GM19467 (cell line): ENCODE measurements around the gene TM4SF4.
"Not testable (repeated sequence)": the region's sequence is repeated elsewhere in the genome, so short reads cannot be mapped to it uniquely, and the experiment has no call there.

Experiments
- ATAC-seq: cut with Tn5 transposase; IDR thresholded peaks from one replicate; pipeline ENCODE4 v1.9.1; 2021; ENCODE audit warnings: mild to moderate bottlenecking, moderate library complexity; ENCODE audit not compliant: unreplicated experiment

TM4SF4 gene

GRCh38 chr3:149474250-149474817 lies at the start of gene TM4SF4:
Gene TM4SF4 (plus strand): TSS chr3:149474697. CDS start chr3:149474878, 181 bp downstream.
- ATAC-seq = no peak

DNA sequence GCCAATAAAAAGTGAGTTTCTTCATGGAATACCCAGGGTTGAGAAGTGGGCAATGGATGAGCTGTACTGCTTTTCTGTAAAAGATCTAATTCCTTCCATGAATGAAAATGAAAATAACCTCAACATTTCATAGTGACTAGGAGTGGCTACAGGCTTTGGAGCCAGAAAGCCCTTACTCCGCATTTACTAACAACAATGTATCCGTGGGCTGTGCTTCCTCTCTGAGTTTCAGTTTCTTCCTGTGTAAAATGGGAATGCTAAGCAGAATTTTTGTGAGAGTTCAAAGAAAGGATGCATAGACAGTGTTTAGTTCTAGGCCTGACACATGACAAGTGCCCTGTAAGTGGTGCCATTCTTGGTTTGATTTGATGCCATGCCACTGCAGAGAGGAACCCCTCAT lies 49.6 kb upstream of the TM4SF4 start:
- no peak for ATAC-seq

- no peak for ATAC-seq
Measured at GRCh38 chr3:149426325-149426724, 48.2 kb upstream of the TM4SF4 start.

DNA sequence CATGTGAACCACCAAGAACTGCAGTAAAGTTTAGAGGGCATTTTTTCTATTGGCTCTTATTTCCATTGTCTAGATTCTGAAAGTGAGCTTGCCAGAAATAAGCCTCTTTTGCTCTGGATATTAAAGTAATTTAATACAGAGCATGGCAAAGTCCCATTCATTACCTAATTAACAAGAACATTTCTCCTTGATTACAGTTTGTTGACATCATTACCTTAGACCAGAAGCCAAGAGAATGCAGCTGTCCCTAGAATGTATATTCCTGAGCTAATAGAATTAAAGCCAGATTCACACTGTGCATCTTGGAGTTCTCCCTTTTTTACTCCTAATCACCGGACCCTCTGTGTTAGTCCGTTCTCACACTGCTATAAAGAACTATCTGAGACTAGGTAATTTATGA lies 46.4 kb upstream of the TM4SF4 start:
- ATAC-seq = no peak

GRCh38 chr3:149430216-149430615 lies 44.3 kb upstream of the TM4SF4 start:
- ATAC-seq = no peak

DNA sequence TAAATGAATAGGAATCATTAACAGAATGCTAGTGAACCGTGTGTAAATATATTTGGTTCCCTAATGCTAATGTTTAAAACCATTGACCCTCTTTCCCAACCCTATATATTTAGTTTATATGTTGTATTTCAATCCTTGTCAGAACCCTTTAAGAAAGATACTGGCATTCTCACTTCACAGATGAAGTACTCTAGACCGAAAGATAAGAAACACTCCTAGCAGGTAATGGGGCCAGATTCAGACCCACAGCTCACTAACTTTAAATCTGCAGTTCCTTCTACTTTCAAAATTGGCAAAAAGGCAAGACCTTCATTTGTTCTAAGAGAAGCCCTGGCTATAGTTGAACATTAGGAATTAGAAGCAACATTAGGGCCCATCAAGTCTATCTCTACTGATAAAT lies 42.3 kb upstream of the TM4SF4 start:
- no peak for ATAC-seq

- no peak for ATAC-seq
Measured at GRCh38 chr3:149435996-149436885, 38.3 kb upstream of the TM4SF4 start.

GRCh38 chr3:149437286-149437685 lies 37.2 kb upstream of the TM4SF4 start:
- ATAC-seq = no peak

DNA sequence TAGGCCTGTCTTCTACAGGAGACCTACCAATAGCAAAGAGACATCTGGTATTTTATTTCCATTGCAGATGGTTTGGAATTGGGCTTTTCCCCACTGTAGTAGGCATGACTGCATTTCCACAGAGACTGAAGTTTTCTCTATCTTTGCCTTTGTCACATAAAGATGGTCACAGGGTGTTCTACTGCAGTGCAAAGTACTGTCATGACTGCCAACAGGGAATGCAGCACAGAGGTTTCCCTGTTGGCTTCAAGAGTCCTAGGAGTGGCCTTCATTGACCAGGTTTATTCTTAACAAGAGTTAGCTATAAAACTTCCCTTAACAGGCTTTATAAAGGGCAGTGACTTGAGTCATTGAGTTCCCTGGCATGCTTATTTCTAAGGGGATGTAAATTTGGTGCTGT lies 36.8 kb upstream of the TM4SF4 start:
- ATAC-seq = no peak

GRCh38 chr3:149438981-149439380 lies 35.5 kb upstream of the TM4SF4 start:
- no peak for ATAC-seq

GRCh38 chr3:149441642-149442041 lies 32.9 kb upstream of the TM4SF4 start:
- no peak for ATAC-seq

GRCh38 chr3:149442043-149442442 lies 32.5 kb upstream of the TM4SF4 start:
- no peak for ATAC-seq

- ATAC-seq = no peak
Measured at GRCh38 chr3:149442851-149443544, 31.5 kb upstream of the TM4SF4 start.

GRCh38 chr3:149443545-149443912 lies 31.0 kb upstream of the TM4SF4 start:
- ATAC-seq = no peak

GRCh38 chr3:149444867-149445266 lies 29.6 kb upstream of the TM4SF4 start:
- ATAC-seq = not testable (repeated sequence)

- ATAC-seq = no peak
Measured at GRCh38 chr3:149448331-149448831, 26.1 kb upstream of the TM4SF4 start.

GRCh38 chr3:149449182-149449581 lies 25.3 kb upstream of the TM4SF4 start:
- no peak for ATAC-seq

- ATAC-seq = no peak
Measured at GRCh38 chr3:149449799-149450198, 24.7 kb upstream of the TM4SF4 start.

DNA sequence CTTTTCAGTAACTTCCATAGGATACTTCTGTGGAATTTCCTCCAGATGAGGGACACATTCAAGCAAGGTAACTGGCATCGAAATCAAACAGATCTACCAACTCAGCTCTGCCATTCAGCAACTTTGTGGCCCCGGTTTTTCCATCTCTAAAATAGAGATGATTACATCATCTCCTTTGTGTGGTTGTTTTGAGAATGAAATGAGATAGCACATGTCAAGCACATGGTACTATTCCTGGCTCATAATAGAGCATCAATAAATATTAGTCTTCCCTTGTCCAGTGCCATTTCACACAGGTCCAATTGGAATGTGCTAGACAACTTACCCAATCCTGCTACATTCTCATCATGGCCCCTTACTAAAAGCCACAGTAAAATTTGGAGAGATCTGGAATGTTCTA lies 24.2 kb upstream of the TM4SF4 start:
- no peak for ATAC-seq

DNA sequence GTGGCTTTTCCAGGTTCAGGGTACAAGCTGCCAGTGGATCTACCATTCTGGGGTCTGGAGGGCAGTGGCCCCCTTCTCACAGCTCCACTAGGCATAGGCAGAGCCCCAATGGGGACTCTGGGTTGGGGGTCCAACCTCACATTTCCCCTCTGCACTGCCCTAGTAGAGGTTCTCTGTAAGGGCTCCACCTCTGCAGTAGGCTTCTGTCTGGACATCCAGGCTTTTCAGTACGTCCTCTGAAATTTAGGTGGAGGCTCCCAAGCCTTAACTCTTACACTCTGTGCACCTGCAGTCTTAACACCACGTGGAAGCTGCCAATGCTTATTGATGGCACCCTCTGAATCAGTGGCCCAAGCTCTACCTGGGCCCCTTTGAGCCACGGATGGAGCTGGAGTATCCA lies 22.5 kb upstream of the TM4SF4 start:
- no peak for ATAC-seq

DNA sequence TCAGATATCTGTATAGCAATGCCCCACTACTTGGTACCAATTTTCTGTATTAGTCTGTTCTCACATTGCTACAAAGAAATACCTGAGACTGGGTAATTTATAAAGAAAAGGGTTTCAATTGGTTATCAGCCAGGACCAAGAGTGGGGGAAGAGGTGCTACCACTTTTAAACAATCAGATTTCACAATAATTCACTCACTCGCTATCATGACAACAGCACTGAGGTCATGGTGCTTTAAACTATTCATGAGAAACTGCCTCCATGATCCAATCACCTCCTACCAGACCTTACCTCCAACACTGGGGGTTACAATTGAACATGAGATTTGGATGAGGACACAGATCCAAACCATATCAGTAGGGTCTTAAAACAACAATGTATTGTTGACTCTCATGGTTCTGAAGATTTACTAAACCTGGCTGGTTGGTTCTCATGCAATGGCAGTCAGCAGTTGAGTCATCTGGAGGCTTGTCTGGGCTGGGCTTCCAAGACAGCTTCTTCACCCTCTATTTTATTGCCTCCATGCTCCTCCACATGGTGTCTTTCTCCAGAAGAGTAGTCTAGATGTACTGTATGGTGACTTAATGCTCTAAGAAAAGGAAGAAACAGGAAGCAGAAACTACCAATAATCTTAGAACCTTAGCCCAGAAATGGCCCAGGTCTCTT lies 21.2 kb upstream of the TM4SF4 start:
- no peak for ATAC-seq
